Nephron progenitor cell (in vitro differentiated cells): ENCODE data around the gene FFAR1.

Experiments used
- DNase-seq: peaks from one replicate; pipeline ENCODE4 v3.0.0; 2021
- H3K27ac Mint-ChIP-seq: 2 replicates; pipeline ENCODE4 v1.8.0; 2021; ENCODE audit warnings: mild to moderate bottlenecking, moderate library complexity, mixed read lengths
- H3K27me3 Mint-ChIP-seq: 2 replicates; pipeline ENCODE4 v1.8.0; 2021; ENCODE audit warnings: mild to moderate bottlenecking, low read depth, mixed read lengths; ENCODE audit not compliant: poor library complexity
- H3K36me3 Mint-ChIP-seq: 2 replicates; pipeline ENCODE4 v1.8.0; 2021; ENCODE audit warnings: low read depth, mixed read lengths
- H3K4me1 Mint-ChIP-seq: 2 replicates; pipeline ENCODE4 v1.8.0; 2021; ENCODE audit warnings: mixed read lengths
- H3K4me3 Mint-ChIP-seq: 2 replicates; pipeline ENCODE4 v1.8.0; 2021; ENCODE audit warnings: mild to moderate bottlenecking, moderate library complexity, mixed read lengths
- H3K9me3 Mint-ChIP-seq: 2 replicates; pipeline ENCODE4 v1.8.0; 2021; ENCODE audit warnings: mild to moderate bottlenecking, moderate library complexity, mixed read lengths
- CTCF ChIP-seq: fragments of 200-600 bp; sonication (generic); IDR thresholded peaks from 2 replicates; pipeline ENCODE4 v1.5.0; 2021; ENCODE audit warnings: antibody characterized with exemption

FFAR1 gene

GRCh38 chr19:35362261-35363000 is 14.7 kb downstream of the FFAR1 start:
- Mint-ChIP-seq H3K36me3 (no peaks in the 10 kb centered on the region), H3K9me3 (no peaks in the 10 kb centered on the region), H3K27me3 (peaks cover 12% of the 10 kb centered on the region), H3K4me3 (no peak overlapping the region), H3K4me1 (no peaks in the 10 kb centered on the region), H3K27ac (no peak overlapping the region)
- no peak for DNase-seq
- no peak for TF ChIP-seq CTCF

GRCh38 chr19:35363001-35363590 is 15.4 kb downstream of the FFAR1 start:
- Mint-ChIP-seq H3K27ac (no peak overlapping the region), H3K27me3 (peaks cover 15% of the 10 kb centered on the region), H3K4me1 (no peaks in the 10 kb centered on the region), H3K4me3 (no peak overlapping the region), H3K9me3 (no peaks in the 10 kb centered on the region), H3K36me3 (no peaks in the 10 kb centered on the region)
- TF ChIP-seq CTCF: no peak
- DNase-seq: no peak

GRCh38 chr19:35363711-35364425 is 16.2 kb downstream of the FFAR1 start:
- H3K4me3 Mint-ChIP-seq: no peak overlapping the region
- H3K4me1 Mint-ChIP-seq: no peaks in the 10 kb centered on the region
- H3K27me3 Mint-ChIP-seq: peaks cover 21% of the 10 kb centered on the region
- H3K9me3 Mint-ChIP-seq: no peaks in the 10 kb centered on the region
- no peaks in the 10 kb centered on the region for H3K36me3 Mint-ChIP-seq
- no peak for DNase-seq
- no peak overlapping the region for H3K27ac Mint-ChIP-seq
- no peak for TF ChIP-seq CTCF

- no peak overlapping the region for H3K27ac Mint-ChIP-seq
- no peaks in the 10 kb centered on the region for H3K36me3 Mint-ChIP-seq
- no peaks in the 10 kb centered on the region for H3K4me1 Mint-ChIP-seq
- DNase-seq: no peak
- no peak overlapping the region for H3K4me3 Mint-ChIP-seq
- H3K27me3 Mint-ChIP-seq: peaks cover 23% of the 10 kb centered on the region
- H3K9me3 Mint-ChIP-seq: peaks cover 5% of the 10 kb centered on the region
- TF ChIP-seq CTCF: no peak
Measured at GRCh38 chr19:35365303-35365702, 17.6 kb downstream of the FFAR1 start.

- peaks cover 5% of the 10 kb centered on the region for H3K9me3 Mint-ChIP-seq
- no peaks in the 10 kb centered on the region for H3K36me3 Mint-ChIP-seq
- peaks cover 26% of the 10 kb centered on the region for H3K27me3 Mint-ChIP-seq
- DNase-seq: no peak
- no peak overlapping the region for H3K27ac Mint-ChIP-seq
- no peak for TF ChIP-seq CTCF
- H3K4me1 Mint-ChIP-seq: no peaks in the 10 kb centered on the region
- H3K4me3 Mint-ChIP-seq: no peak overlapping the region
Measured at GRCh38 chr19:35368378-35368777, 20.7 kb downstream of the FFAR1 start.
